22Rv1 (cell line): ENCODE data around the gene PWWP2A.
A peak's percentile ranks its signal among the peaks of the same experiment; 100 is the strongest.

Experiments used
- H3K27ac ChIP-seq: fragments of 450-650 bp; 2 replicates; pipeline ENCODE4 v1.5.1; 2017
- ZFX ChIP-seq: fragments of 450-650 bp; IDR thresholded peaks from 2 replicates; pipeline ENCODE4 v1.6.1; 2017; ENCODE audit warnings: antibody characterized with exemption, borderline replicate concordance
- TF ChIP-seq, protein P1 (sequence below): fragments of 450-650 bp; IDR thresholded peaks from 2 replicates; pipeline ENCODE4 v1.5.1; 2017; ENCODE audit warnings: mild to moderate bottlenecking

PWWP2A gene

DNA sequence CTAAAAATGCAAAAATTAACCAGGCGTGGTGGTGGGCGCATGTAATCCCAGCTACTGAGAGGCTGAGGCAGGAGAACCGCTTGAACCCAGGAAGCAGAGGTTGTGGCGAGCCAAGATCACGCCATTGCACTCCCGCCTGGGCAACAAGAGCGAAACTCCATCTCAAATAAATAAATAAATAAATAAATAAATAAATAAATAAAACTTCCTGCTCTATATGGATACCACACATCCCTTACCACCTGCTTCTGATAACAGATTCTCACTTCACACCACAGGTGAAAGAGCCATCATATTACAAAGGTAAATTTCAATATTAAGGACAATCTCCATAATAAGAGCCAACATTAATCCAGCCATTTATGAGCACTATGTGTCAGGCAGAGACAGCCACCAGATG is 9.4 kb upstream of the PWWP2A start:
- TF ChIP-seq, protein P1, sequence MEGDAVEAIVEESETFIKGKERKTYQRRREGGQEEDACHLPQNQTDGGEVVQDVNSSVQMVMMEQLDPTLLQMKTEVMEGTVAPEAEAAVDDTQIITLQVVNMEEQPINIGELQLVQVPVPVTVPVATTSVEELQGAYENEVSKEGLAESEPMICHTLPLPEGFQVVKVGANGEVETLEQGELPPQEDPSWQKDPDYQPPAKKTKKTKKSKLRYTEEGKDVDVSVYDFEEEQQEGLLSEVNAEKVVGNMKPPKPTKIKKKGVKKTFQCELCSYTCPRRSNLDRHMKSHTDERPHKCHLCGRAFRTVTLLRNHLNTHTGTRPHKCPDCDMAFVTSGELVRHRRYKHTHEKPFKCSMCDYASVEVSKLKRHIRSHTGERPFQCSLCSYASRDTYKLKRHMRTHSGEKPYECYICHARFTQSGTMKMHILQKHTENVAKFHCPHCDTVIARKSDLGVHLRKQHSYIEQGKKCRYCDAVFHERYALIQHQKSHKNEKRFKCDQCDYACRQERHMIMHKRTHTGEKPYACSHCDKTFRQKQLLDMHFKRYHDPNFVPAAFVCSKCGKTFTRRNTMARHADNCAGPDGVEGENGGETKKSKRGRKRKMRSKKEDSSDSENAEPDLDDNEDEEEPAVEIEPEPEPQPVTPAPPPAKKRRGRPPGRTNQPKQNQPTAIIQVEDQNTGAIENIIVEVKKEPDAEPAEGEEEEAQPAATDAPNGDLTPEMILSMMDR = no peak
- TF ChIP-seq ZFX = no peak
- no peak overlapping the region for H3K27ac ChIP-seq

DNA sequence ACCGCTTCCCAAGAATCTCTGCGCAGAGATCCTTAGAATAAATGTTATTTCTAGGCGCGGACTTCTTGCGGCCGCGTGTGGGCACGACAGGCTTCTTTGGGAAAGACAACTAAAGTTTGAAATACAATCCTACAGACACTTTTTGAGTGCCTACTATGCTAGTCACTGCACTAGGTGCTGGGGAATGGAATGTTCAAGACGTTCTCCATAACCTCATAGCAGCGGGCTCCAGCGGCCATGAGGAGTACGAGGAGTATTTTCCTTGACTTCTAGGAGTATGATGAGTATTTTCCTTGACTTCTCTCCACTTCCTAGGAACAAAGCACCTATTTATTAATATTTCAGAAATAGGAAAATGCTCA is 636 bp upstream of the PWWP2A start:
- TF ChIP-seq, protein P1 = no peak
- TF ChIP-seq ZFX = no peak
- no peak overlapping the region for H3K27ac ChIP-seq

DNA sequence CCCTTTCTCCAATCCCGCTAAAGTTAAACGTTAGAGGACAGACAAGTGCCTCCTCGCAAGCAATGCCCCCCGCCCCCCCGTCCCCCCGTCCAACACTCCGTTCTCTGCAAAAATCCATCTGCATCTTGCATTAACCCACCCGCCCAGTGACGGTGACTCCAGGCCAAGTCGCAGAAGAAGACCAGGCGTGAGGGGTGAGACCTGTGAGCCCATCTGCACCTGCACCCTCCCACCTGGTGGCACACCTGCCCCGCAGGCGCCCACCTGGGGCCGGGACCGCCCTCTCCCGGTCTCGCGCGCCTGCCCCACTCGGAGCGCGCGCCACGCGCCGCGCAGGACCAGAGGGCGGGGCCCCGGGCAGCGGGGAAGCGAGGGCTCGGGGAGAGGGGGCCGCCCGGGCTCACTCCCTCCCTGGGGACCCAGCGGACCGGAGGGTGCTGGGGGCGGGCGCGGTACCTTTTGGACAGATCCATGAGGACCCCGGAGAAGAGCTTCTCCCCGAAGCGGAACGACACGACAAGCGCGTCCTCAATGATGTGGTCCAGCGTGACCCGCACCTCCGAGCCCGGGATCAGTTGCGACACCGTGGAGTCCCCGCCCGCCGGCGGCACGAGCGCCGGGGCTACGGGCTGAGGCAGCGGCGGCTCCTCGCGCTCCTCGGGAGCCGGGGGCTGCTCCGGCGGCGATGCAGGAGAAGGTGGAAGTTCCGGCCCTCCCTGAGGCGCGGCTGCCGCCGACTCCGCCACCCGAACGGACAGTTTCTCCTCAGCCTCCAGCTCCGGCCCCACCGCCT is 705 bp downstream of the PWWP2A start:
- no peak for TF ChIP-seq ZFX
- peak overlapping the region; percentile 88 for H3K27ac ChIP-seq

DNA sequence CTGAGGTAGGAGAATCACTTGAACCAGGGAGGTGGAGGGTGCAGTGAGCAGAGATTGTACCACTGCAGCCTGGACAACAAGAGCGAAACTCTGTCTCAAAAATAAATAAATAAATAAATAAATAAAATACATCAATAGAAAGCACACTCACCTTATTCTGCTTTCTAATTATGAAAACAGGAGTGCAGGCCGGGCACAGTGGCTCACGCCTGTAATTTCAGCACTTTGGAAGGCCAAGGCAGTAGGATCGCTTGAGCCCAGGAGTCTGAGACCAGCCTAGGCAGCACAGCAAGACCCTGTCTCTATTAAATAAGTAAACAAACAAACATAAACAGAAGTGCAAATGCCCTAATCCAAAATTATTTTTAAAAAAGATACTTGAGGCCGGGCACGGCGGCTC is 2.3 kb downstream of the PWWP2A start:
- no peak overlapping the region for H3K27ac ChIP-seq
- TF ChIP-seq ZFX = no peak
- TF ChIP-seq, protein P1 = no peak

DNA sequence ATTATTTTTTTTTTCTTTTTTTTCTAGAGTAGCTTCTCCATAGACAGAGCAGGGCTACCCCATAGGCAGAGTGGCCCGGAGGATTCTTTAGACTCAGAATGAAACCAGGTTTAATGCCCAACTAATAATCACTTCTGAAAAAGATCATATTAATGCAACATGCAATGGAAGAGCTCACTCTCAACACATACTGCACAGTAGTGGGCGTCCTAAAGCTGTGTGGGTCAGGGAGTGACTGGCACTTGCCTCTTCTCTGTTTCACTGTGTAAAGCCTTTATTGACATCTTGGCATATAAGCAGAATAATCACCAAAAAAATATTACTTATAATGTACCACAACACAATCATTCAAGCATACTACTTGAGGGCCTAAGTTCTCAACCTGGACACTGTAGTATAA is 11.1 kb downstream of the PWWP2A start:
- TF ChIP-seq, protein P1 = no peak
- TF ChIP-seq ZFX = no peak
- no peak overlapping the region for H3K27ac ChIP-seq

DNA sequence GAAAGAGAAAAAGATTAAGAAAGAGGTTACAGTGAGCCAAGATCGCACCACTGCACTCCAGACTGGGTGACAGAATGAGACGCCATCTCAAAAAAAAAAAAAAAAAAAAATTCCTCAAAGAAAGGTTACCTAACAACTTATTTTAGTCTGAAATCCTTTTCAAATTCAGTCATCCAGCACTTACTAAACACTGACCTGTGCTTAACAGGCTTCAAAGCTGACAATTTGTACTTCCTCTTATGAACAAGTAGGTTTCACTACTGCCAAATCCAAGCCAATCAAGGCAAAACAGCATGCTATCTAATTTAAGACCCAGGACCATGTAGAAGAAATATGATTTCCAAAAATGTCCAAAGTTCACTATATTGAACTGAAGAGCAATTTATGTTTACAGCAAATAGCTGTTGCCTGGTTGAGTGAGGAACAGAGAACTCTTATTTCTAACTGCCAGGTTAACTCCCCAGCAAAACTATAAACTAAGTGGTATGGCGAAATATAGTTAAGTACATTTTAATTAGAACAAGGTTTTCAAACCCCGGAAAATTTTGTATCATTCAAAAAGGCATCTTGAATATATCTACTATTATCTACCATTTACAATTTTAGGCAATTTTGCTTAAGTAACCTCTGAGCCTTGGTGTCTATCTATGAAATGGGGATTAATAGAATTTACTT is 13.4 kb downstream of the PWWP2A start:
- no peak overlapping the region for H3K27ac ChIP-seq
- TF ChIP-seq, protein P1 = no peak
- TF ChIP-seq ZFX = no peak

DNA sequence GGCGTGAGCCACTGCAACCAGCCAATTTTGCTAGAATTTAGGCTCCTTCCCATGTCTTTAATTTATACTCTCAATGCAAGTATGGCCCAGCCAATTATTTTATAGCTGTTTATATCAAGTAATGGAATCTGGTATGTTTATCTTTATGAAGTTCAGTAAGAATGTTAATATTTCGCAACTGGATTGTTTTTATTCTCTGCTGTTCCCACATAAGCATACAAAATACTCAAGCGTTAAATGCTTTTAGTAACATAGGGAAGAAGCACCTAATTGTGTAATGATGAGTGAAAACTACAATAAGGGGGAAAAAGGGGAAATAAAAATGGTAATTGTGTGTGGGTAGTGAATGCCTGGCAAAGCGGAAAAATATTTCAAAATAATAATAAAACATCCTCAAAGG is 21.3 kb downstream of the PWWP2A start:
- no peak overlapping the region for H3K27ac ChIP-seq
- TF ChIP-seq, protein P1 = no peak
- no peak for TF ChIP-seq ZFX
